Measurements from ENCODE around the gene PER2.

The PER2 gene

DNA sequence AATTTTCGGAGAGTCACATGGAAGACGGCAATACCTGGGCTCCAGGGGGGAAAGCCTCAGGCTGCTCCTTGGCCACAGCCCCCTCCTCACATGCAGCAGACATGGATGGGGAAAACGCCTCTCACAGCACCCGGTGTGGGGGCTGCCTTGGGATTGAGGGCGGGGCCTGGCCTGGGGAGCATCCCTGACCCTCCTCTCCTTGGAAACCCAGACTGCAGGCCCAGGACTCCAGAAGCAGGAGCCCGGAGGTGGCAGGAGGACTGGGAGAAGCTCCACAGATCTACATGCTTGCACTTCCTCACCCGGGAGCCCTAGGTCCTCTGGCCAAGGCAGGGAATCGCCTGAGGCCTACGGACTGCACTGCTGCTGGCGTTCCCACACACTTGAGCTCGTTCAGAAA lies 36.4 kb downstream of the PER2 start:
- in situ Hi-C loops (cut with HindIII; ENCODE audit: low sequenced_read_pairs): no loop called here

DNA sequence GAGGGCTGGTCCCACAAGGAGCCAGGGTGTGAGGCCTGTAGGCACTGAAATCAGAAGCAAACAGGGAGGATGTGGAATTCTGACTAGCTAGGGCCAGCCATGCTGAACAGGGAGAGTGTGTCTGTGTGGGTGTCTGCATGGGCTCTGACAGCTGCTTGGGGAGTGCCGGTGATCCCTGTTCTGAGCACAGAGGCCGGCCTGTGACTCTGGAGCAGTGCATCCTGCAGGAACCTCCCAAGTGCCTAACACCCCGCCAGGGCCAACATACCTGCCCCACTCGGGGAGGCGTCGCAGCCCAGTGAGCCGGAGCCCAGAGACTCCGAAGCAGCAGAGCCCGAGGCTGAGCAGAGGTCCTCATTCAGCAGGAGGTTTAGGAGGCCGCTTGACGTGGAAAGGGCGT lies 37.1 kb downstream of the PER2 start:
- in situ Hi-C loops (cut with HindIII; ENCODE audit: low sequenced_read_pairs): no loop called here

DNA sequence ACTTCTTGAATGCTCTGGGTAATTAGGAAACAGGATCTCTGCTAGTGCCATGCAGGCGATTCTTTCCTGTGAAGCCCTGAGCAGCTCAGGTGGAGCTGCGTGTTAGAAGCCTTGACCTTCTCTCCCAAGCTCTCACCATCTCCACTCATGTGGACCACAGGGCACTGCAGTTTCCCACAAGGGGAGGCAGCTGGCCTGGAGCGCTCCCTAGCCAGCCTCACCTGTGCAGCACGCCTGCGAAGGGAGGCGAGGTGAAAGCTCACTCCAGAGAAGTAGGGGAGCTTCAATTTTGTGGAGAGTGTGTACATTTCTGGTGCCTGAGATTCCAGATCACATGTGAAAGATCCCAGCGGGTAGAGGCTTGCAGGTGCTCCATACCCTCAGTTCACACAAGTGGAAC lies 37.5 kb downstream of the PER2 start:
- in situ Hi-C loops (cut with HindIII; ENCODE audit: low sequenced_read_pairs): no loop called here

DNA sequence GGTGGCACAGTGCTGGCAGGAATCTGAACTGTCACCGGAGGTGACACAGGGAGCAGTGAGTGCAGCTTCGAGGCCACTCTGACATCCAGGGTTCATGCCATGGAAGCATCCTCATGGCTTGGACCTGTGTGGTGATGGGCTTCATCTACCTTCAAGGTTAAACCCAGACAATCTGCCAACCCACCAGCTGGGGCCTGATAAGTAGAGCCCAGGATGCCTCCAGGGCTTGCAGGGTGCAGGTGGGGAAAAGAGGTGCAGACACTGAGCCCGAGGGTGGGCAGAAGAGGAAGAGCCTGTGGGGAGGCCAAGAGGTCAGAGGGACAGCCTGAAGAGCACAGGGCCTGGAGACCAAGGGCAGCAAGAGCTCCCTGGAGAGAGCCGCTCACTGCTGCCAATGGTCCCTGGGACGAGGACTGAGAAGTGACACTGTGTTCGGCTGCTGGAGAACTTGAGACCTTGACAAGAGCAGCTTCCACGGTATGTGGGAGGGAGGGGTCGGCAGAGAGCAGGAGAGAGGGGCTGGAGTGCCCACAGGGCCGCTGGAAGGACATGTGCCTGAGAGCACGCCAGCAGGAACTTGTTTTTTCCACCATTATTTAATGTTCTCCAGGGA lies 40.5 kb downstream of the PER2 start:
- in situ Hi-C loops (cut with HindIII; ENCODE audit: low sequenced_read_pairs): no loop called here

DNA sequence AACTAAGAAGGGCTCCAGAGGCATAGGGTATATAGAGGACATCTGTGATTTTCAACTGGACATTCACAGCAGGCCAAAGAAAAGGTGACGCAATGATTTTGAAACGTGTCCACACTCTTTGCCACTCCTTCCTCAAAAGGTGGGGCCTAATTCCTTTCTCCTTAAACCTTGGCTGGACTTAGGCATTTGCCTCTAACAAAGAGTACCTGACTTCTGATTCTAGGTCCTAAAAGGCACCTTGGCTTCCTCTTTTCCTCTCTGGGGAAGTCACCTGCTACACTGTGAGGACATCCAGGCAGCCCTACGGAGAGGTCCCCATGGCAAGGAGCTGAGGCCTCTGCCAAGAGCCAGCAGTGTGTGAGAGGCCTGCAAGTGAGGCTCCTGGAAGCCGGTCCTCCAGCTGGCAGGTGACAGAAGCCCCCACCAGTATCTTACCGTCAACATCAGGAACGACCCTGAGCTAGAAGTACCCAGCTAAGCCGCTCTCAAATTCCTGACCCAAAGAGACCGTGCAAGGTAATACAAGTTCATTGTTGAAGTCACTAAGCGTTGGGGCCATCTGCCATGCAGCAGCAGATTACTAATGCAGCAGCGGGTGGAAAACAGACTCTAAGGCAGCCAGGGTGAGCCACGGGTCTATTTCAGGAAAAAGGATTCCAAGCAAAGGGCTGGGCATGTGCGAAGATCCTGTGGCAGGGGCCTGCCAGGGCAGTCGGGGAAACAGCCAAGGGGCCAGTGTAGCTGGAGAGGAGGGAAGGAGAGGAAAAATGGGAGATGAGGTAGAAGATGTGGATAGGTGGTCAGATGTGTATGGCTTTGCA lies 41.2 kb downstream of the PER2 start:
- in situ Hi-C loops (cut with HindIII; ENCODE audit: low sequenced_read_pairs): no loop called here

DNA sequence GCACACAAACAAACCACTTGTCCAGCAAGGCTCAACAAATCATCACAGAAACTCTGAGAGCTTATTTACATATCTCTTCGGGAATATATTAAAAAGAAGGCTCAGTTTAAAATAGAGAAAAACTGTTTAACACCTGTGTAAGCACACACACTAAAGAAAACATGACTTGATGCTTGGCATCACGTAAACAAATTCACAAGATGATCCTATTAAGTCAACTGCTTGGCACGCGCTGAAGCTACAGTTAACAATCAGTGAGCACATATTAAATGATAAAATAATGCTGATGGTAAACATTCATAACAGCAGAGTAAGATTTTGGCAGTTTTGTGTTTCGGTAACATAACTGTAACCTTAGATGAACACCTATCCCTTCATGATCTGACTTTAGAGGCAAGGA lies 44.3 kb downstream of the PER2 start:
- in situ Hi-C loops (cut with HindIII; ENCODE audit: low sequenced_read_pairs): no loop called here

DNA sequence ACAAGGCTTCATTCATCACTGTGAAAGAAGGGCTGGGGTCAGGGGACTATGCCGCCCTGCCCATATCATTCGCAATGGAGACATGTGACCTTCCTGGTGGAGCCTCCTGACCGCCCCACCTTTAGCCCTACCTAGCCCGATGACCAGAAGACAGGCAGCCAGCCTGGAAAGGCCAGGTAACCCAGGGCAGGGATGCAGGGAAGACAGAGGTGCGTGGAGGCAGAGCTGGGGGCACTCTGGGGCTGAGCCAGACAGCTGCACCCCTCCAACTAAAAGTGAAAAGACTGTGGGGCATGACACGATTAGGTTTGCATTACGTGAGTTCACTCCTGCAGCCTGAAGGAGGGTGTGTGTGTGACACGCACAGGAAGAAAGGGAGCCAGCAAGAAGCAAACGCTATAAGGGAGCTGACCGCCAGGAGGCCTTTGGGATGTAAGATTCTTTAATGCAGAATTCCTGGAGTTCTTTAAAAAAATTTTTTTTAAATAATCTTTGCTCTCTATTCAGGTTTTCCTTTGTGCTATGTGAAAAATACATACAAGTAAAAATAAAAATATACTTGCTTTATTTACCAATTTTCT lies 44.8 kb downstream of the PER2 start:
- in situ Hi-C loops (cut with HindIII; ENCODE audit: low sequenced_read_pairs): no loop called here

DNA sequence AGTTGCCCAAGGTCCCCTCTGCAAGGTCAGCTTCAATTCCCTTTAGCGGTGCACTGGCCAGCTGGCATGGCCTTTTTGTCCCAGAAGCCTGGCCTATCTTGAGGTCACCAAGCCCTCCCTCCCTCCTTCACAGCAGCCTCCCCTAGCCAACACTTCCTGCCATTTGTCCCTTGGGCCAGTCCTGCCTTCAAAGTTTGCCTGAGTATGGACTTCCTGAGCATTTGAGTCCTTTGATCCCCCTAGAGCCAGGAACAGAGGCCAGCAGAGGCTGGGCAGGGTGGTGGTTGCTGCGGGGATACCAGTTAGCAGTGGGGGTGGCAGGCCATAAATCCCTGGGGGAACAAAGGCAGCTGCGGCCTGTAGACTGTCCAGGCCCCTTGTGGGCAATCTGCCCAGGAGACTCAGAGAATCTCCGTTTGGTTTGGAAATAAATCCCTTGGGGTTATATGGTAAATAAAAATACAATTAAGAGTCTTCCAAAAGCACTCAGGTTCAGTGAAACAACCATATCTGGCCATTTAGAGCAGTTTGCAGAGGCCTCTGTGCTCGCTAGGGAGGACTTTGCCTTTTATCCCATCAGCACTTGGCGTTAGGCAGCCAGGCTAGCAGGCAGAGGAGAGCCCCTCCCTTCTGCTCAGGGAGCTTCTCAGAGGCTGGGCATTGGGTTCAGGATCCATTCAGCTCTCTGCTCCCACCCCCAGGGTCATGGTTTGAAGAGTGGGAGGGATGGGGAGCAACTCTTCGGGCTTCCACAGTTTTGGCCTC lies 45.5 kb downstream of the PER2 start:
- in situ Hi-C loops (cut with HindIII; ENCODE audit: low sequenced_read_pairs): no loop called here

DNA sequence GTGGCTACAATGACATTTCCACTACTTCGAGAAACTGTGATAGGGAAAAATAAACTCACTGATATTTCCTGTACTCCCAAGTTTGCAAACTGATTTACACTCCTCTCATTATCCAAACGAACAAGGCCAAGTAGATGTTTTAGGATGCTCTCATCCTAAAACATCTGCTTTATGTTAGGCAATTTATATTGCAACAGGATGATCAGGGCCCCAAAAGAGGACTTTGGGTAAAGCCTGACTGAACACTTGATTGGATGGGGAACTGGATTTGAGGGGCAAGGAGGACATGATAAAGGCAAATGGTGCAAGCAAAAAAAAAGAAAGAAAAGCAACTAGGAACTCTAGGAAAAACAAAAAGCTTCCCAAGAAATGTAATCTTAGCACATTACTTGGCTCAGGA lies 46.4 kb downstream of the PER2 start:
- in situ Hi-C loops (cut with HindIII; ENCODE audit: low sequenced_read_pairs): no loop called here

DNA sequence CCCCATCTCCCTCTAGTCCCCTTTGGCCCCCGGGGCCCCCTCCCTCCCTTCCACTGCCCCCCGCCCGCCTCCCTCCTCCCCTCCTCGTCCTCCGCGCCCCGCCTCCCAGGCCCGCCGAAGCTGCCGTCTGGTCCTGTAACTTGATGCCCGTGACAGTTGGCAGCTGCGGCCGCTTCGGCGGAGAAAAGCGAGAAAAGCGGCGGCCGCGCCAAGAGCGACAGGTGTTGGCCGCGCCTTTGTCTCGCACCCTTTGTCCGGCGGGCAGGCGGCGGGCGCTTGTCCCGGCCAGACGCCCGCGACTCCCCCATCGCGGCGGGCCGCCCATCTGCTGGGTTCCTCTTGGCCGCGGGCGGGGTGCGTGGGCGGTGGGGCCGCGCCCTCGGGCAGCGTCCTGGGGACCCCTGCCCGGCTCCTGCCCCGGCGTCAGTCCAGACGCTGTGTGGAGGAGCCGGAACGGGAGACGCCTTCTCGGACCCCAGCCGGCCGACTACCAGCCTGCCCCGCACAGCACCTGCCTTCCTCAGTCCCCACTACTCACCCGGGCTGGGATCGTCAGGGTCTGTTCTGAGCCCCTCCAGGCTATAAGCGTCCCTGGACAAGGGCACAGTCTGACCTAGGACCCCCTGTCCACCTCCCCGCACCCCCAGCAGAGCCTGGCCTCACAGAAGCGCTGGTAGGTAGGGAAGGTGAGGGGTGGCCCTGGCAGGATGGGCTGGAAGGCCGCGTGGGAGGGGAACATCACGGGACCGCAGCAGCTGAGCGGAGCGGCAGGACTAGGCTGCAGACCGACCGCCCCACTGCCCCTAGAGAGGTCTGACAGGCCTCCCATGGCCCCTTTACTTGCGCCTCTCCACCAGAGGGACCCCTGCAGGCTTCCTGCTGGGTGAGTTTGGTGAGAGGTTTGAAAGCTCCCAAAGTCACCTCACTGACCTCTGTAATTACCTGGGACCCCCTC lies 47.4 kb downstream of the PER2 start:
- in situ Hi-C loops (cut with HindIII; ENCODE audit: low sequenced_read_pairs): no loop called here

DNA sequence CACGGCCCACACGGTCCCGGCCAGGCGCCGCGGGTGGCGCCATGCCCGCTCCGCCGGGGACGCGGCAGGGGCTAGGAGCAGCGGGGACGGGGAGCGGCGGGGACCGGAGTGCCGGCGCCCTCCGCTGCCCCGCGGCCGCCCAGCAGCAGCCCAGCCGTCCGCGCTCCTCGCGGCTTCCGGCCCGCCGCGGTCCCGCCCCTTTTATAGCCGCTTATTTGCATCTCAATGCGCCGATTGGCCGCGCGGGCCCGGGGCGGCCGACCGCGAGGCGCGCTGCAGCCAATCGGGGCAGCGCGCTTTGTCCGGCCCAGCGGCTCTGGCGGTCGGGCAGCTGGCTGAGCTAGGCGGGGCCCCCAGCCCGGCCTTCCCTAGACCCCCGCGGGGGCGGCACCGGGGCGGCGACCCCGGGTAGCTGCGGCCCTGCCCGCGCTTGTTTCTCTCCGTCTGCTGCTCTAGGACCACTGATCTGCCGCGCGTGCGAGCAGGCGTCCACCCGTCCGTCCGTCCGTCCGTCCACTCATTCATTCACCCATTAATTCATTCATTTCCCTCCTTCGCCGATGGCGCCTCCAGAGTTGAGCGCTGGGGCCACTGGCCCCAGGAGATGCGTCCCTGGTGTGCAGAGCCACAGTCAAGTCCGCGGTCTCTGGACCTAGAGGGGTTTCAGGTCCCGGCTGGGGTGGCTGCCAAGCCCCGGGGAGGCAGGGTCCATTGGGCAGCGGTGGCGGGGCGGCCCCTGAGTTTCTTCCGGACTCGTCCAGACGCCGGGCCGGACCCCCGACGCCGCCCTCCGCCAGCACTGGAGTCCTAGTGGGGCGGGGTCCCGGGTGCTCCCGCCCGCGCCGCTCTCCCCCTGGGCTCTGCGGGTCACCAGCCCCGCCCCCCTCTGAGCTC lies 48.3 kb downstream of the PER2 start, which contains the start of gene HES6:
Gene HES6 (minus strand): TSS at position 176 of the 894 bp plus-strand sequence. CDS start 133 bp downstream, at position 43.
- in situ Hi-C loops (cut with HindIII; ENCODE audit: low sequenced_read_pairs): no loop called here

DNA sequence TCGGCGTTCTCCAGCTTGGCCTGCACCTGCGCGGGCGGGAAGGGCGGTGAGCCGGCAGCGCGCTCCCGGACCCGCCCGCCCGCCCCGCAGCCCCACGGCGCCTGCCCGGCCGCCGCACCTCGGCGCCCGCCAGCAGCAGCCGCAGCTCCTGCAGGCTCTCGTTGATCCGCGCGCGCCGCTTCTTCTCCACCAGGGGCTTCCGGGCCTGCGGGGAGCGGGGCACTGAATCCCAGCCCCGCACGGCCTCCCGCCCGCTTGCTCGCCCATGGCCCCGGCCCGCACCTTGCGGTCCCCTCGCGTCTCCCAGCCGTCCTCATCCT lies 48.9 kb downstream of the PER2 start:
- in situ Hi-C loops (cut with HindIII; ENCODE audit: low sequenced_read_pairs): no loop called here

DNA sequence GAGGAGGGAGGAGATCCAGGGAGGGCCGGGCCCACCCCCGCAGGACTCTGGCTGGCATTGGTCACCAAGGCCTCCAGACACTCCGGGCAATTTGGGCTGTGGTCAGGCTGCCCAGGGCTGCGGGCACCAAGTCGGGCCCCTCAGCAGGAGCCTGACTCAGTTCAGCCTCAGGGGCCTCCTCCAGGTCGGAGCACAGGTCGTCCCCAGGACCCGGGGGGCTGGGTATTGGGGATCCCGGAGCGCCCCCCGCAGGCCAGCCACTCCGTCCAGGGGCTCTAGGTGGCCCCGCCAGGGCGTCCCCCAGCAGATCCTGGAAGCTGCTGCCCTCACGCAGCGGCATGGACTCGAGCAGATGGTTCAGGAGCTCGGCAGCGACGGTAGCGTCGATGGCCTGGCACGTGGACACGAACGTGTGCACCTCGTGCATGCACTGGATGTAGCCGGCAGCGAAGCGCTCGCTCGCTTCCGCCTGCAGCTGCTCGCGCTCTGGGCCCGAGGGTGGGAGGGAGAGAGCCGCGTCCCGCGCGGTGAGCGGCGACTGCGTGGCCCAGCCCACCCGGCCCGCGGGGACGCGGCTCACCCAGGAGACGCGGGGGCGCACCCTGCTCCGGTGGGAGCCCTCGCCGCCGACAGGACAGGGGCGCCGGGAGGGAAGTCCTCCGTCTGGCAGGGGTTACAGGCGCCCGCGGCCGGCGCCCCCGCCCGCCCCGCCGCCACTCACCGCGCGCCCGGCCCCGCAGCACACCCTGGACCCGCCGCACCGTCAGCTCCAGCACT lies 49.5 kb downstream of the PER2 start:
- in situ Hi-C loops (cut with HindIII; ENCODE audit: low sequenced_read_pairs): no loop called here

DNA sequence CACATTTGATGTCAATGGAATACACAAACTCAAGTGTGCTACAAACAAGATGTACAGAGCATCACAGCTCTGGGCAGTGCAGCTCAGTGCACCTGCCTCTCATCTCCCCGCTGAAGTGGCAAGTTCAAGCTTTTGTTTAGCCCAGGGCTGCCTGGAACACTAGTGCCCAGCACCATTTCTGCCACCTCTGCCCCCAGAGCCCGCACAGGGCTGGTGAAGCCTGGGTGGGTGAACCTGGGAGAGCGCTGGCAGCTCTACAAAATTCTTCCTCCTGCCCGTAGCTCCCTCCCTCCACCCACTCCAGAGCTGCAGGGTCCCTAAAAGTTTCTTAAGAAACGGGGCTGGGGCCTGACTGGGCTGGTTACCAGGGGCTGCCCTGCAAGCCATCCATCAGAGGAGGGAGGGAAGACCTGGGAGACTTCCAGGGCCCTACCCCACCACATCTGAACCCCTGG lies 50.1 kb downstream of the PER2 start:
- in situ Hi-C loops (cut with HindIII; ENCODE audit: low sequenced_read_pairs): no loop called here

DNA sequence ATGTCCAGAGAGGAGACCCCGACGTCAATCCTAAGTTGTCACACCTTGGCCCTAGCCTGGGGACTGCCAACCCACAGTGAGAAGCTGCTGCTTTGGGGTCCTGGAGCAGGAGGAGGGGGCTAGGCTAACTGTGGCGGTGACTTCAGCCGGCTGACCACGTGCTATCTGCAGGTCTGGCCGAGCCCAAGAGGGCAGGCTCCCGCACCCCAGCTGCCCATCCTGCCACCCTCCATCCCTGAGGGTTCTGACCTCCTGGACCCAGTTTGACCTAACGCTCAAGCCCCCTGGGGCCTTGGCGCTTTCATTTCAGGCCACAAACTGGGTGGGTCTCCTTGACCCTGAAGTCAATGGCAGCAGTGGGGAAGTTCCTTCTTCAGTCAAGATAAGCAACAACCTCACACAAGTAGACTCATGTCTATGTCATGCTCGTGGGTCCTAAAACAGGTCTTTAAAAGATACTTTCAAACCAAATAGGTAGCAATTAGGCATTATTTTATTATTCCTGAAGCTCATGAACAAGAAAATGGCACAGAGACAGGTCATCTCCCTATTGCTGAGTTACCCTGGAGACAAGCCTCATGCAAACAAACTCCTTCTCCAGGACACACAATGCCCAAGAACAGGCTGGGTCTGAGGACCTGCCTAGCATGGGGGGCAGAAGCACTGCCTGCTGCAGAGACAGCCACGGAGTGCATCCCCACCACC lies 50.8 kb downstream of the PER2 start:
- in situ Hi-C loops (cut with HindIII; ENCODE audit: low sequenced_read_pairs): no loop called here

DNA sequence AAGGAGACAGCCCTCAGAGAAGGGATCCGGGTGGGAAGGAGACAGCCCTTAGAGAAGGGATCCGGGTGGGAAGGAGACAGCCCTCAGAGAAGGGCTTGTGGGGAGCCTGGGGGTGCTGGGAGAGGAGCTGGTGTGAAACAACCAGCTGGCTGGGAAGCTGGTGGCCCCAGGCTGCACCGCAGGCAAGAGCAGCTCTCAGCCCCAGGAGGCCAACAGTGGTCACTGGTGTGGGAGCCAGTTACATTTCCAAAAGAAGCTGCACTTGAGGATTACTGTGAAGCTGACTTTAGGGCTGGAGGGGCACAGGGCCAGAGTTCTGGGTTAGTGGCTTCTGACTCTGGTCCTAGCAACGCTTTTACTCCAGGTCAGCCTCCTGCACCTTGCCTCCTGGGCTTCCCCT lies 51.8 kb downstream of the PER2 start:
- in situ Hi-C loops (cut with HindIII; ENCODE audit: low sequenced_read_pairs): no loop called here

DNA sequence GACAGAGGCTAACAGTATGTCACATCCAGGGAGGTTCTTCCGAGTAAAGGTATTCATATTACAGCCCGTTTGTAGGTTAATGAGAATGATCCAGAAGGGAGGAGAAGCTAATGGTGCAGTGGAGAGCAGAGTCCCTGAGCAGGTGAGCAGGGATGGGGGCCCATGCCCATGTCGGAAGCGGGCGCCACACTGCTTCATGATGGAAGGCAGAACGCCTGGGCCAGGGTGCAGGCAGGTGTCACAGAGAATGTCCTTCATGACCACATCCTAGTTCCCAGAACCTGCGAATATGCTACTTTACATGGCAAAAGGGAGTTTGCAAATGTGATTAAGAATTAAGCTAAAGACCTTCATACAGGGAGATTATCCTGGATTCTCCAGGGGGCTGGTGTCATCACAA lies 52.6 kb downstream of the PER2 start:
- in situ Hi-C loops (cut with HindIII; ENCODE audit: low sequenced_read_pairs): no loop called here

DNA sequence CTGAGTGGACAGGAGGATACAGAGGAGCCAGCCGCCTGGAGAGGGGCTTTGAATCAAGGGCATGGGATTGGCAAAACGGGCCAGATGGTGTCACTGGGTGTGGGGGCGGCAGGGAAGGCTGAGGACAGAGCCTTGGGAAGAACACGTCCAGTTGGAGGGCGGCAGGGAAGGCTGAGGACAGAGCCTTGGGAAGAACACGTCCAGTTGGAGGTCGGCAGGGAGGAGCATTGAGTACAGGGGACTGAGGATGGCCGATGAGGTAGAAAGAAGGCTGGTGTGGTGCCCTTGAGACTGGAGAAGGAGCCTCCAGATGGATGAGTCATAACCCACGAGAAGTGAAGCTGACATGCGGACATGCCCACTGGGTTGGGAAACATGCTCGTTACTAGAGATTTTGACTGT lies 53.1 kb downstream of the PER2 start:
- in situ Hi-C loops (cut with HindIII; ENCODE audit: low sequenced_read_pairs): no loop called here

All from DLD1 (cell line).